Fibroblast of skin of back (primary cell): ENCODE measurements around the gene VIPAS39. TPM values are rescaled to one million over a fixed set of nuclear protein-coding genes. Genes with fewer than 3 reads are reported as not detected.

Experiments
- DNase-seq: peaks from one replicate; pipeline ENCODE4 v3.0.0-alpha.2; 2013
- polyA plus RNA-seq, 2 experiments: library from polyadenylated mRNA; unstranded; fragments of 120-200 nt; gene quantifications; one replicate each; pipeline ENCODE4 v1.2.1, GENCODE V29; 2013; ENCODE audit not compliant: insufficient read length in 2 of 2

VIPAS39 gene
- polyA plus RNA-seq (2013, experiment 1 of 2; ENCODE audit: insufficient read length) = 22.8 TPM
- 23.2 TPM for polyA plus RNA-seq (2013, experiment 2 of 2; ENCODE audit: insufficient read length)

- DNase-seq = peak; percentile 99
These were observed at the start of gene VIPAS39, which contains the start of gene AHSA1 for GRCh38 chr14:77457522-77458248. VIPAS39 (minus strand) TSS chr14:77457601; CDS start chr14:77454102, 3,499 bp downstream. AHSA1 (plus strand) TSS chr14:77458093; CDS start chr14:77458190, 97 bp downstream.

GRCh38 chr14:77505031-77505430 lies 47.6 kb upstream of the VIPAS39 start:
- DNase-seq = no peak

- DNase-seq = no peak
These were observed 45.7 kb upstream of the VIPAS39 start for GRCh38 chr14:77503138-77503537.

GRCh38 chr14:77502109-77502782 lies 44.8 kb upstream of the VIPAS39 start:
- DNase-seq = no peak

GRCh38 chr14:77498984-77499527 lies 41.7 kb upstream of the VIPAS39 start:
- DNase-seq = peak; percentile 3

GRCh38 chr14:77498120-77498979 lies 40.9 kb upstream of the VIPAS39 start, which contains the start of gene ISM2:
ISM2 (minus strand) TSS chr14:77498816; CDS start chr14:77498793, 23 bp downstream.
- peak; percentile 38 for DNase-seq

GRCh38 chr14:77495334-77495733 lies 37.9 kb upstream of the VIPAS39 start:
- no peak for DNase-seq

GRCh38 chr14:77491056-77491455 lies 33.7 kb upstream of the VIPAS39 start:
- no peak for DNase-seq

GRCh38 chr14:77490347-77490986 lies 33.1 kb upstream of the VIPAS39 start:
- no peak for DNase-seq

GRCh38 chr14:77489041-77489440 lies 31.6 kb upstream of the VIPAS39 start:
- DNase-seq = no peak

- DNase-seq = no peak
These were observed 31.2 kb upstream of the VIPAS39 start for GRCh38 chr14:77488558-77488957.

GRCh38 chr14:77485901-77486678 lies 28.7 kb upstream of the VIPAS39 start:
- DNase-seq = peak; percentile 62

GRCh38 chr14:77485256-77485655 lies 27.9 kb upstream of the VIPAS39 start:
- no peak for DNase-seq

GRCh38 chr14:77482422-77482821 lies 25.0 kb upstream of the VIPAS39 start:
- DNase-seq = no peak

- DNase-seq = no peak
These were observed 21.4 kb upstream of the VIPAS39 start for GRCh38 chr14:77478796-77479195.

GRCh38 chr14:77478029-77478428 lies 20.6 kb upstream of the VIPAS39 start:
- no peak for DNase-seq

GRCh38 chr14:77475432-77476115 lies 18.2 kb upstream of the VIPAS39 start:
- DNase-seq = no peak

GRCh38 chr14:77474479-77475177 lies 17.2 kb upstream of the VIPAS39 start:
- no peak for DNase-seq

- no peak for DNase-seq
These were observed 16.5 kb upstream of the VIPAS39 start for GRCh38 chr14:77473921-77474320.
